Activated CD4-positive, alpha-beta T cell treated with anti-CD3 and anti-CD28 coated beads, Interleukin-2, Interleukin-6, amounts not matched to agents 100 ng/mL and 50 ng/mL, durations not matched to agents 16 hours and 8 hours (primary cell): ENCODE results near the gene PRUNE1.

ENCODE experiments used
- DNase-seq: peaks from one replicate; pipeline ENCODE4 v3.0.0-alpha.2; 2020

Gene PRUNE1

GRCh38 chr1:151008244-151009205 is at the start of gene PRUNE1:
TSS of gene PRUNE1 (plus strand) at chr1:151008449. CDS start at chr1:151008633, 184 bp downstream.
- DNase-seq = peak; percentile 98

- no peak for DNase-seq
These were observed 47.6 kb upstream of the PRUNE1 start for GRCh38 chr1:150960646-150961045.

- DNase-seq = no peak
These were observed 46.5 kb upstream of the PRUNE1 start for GRCh38 chr1:150961756-150962155.

- no peak for DNase-seq
These were observed 44.7 kb upstream of the PRUNE1 start for GRCh38 chr1:150963321-150964163.

- DNase-seq = no peak
These were observed 44.1 kb upstream of the PRUNE1 start for GRCh38 chr1:150964164-150964489.

- no peak for DNase-seq
These were observed 42.6 kb upstream of the PRUNE1 start for GRCh38 chr1:150965605-150966004.

GRCh38 chr1:150966011-150966410 is 42.2 kb upstream of the PRUNE1 start:
- no peak for DNase-seq

- DNase-seq = no peak
These were observed 40.3 kb upstream of the PRUNE1 start for GRCh38 chr1:150967936-150968335.

- DNase-seq = no peak
These were observed 39.8 kb upstream of the PRUNE1 start for GRCh38 chr1:150968491-150968890.

GRCh38 chr1:150969626-150970025 is 38.6 kb upstream of the PRUNE1 start:
- DNase-seq = no peak

GRCh38 chr1:150970808-150971582 is 37.3 kb upstream of the PRUNE1 start:
- DNase-seq = no peak

GRCh38 chr1:150971583-150972416 is 36.4 kb upstream of the PRUNE1 start:
- peak; percentile 23 for DNase-seq

- no peak for DNase-seq
These were observed 35.8 kb upstream of the PRUNE1 start for GRCh38 chr1:150972417-150972940.

- DNase-seq = peak; percentile 23
These were observed 34.9 kb upstream of the PRUNE1 start for GRCh38 chr1:150973258-150973835.

- DNase-seq = peak; percentile 59
These were observed 34.2 kb upstream of the PRUNE1 start for GRCh38 chr1:150973836-150974579.

- peak; percentile 76 for DNase-seq
These were observed 33.4 kb upstream of the PRUNE1 start, which contains the start of gene CERS2 for GRCh38 chr1:150974580-150975478. TSS of gene CERS2 (minus strand) at chr1:150974835. CDS start at chr1:150969090, 5,745 bp downstream.

GRCh38 chr1:150976401-150976821 is 31.8 kb upstream of the PRUNE1 start:
- no peak for DNase-seq

GRCh38 chr1:150976879-150977694 is 31.2 kb upstream of the PRUNE1 start:
- DNase-seq = peak; percentile 93
